BJ (cell line): ENCODE data around the gene CCDC12. TPM values are rescaled to one million over a fixed set of nuclear protein-coding genes. Genes with fewer than 3 reads are reported as not detected.

Source experiments
- CTCF ChIA-PET: fragments of 350-600 bp; formaldehyde crosslinking; extraction: SDS; loops from one replicate; lab custom pipeline; 2021; ENCODE audit warnings: antibody characterized with exemption, inconsistent platforms; lab: Yijun Ruan, JAX
- POLR2A ChIA-PET: fragments of 300-600 bp; sonication (Branson Sonifier 250); formaldehyde crosslinking; extraction: SDS; loops from one replicate; lab custom pipeline; 2021; ENCODE audit warnings: antibody characterized with exemption; lab: Charles Lee
- DNase-seq: peaks from one replicate; pipeline ENCODE4 v3.0.0-alpha.2; 2011; ENCODE audit warnings: low read depth
- H3K27me3 ChIP-seq: 2 replicates; pipeline ENCODE4 v1.6.0; 2011; ENCODE audit warnings: low read length; ENCODE audit not compliant: control insufficient read depth, insufficient read depth
- H3K36me3 ChIP-seq: 2 replicates; pipeline ENCODE4 v1.5.1; 2011; ENCODE audit warnings: low read length; ENCODE audit not compliant: control insufficient read depth, insufficient read depth
- H3K4me3 ChIP-seq: 2 replicates; pipeline ENCODE4 v1.5.1; 2011; ENCODE audit warnings: low read depth, mild to moderate bottlenecking, control low read depth, low read length
- polyA plus RNA-seq: library from polyadenylated mRNA; depleted of rRNA; stranded (reverse); fragments of >200 nt; gene quantifications from 2 replicates; pipeline ENCODE4 v1.2.3, GENCODE V29; 2011
- TF ChIP-seq, protein P1 (sequence below): IDR thresholded peaks from 2 replicates; pipeline ENCODE4 v1.5.1; 2011; ENCODE audit warnings: low read depth, mild to moderate bottlenecking, control low read depth, inconsistent platforms, low read length, moderate library complexity; ENCODE audit not compliant: insufficient read depth

CCDC12 gene
- polyA plus RNA-seq, 1 experiment = 20.8 TPM

DNA sequence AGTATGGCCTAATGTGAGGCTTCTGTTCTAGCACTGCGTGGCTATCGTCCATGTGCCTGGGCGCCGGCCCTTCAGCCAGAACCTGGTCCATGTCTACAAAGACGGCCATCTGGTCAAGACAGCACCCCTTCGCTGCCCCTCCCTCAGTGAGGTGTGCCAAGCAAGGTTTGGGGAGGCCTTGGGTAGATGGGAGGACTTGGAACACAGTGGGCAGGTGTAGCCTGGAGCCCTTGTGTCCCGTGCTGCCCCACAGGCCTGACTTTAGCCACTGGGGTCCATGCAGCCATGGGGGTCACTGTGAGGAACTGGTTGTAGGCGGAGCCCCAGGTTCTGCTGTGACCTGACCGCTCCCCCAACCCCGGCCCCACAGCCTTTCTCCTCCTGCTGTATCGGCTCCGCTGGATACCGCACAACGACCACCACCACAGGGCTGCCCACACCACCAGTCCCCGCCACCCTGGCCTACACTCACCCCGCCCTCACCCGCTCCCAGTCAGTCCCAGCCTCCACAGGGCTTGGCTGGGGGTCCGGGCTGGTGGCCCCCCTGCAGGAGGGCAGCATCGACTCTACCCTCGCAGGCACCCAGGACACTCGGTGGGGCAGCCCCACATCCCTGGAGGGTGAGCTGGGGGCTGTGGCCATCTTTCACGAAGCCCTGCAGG, 19.5 kb upstream of the CCDC12 start:
- ChIA-PET POLR2A (no interaction called here), CTCF (interaction anchor here (0.8 kb wide), 1 partner anchor 12 kb away, joined by 3 read pairs; no protein-coding TSS in a partner anchor)
- Histone ChIP-seq H3K36me3 (no peaks in the 10 kb centered on the region; the same call in 1 of the 2 replicates), H3K4me3 (no peak overlapping the region), H3K27me3 (no peaks in the 10 kb centered on the region)
- no peak for DNase-seq
- TF ChIP-seq, protein P1, sequence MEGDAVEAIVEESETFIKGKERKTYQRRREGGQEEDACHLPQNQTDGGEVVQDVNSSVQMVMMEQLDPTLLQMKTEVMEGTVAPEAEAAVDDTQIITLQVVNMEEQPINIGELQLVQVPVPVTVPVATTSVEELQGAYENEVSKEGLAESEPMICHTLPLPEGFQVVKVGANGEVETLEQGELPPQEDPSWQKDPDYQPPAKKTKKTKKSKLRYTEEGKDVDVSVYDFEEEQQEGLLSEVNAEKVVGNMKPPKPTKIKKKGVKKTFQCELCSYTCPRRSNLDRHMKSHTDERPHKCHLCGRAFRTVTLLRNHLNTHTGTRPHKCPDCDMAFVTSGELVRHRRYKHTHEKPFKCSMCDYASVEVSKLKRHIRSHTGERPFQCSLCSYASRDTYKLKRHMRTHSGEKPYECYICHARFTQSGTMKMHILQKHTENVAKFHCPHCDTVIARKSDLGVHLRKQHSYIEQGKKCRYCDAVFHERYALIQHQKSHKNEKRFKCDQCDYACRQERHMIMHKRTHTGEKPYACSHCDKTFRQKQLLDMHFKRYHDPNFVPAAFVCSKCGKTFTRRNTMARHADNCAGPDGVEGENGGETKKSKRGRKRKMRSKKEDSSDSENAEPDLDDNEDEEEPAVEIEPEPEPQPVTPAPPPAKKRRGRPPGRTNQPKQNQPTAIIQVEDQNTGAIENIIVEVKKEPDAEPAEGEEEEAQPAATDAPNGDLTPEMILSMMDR = no peak

DNA sequence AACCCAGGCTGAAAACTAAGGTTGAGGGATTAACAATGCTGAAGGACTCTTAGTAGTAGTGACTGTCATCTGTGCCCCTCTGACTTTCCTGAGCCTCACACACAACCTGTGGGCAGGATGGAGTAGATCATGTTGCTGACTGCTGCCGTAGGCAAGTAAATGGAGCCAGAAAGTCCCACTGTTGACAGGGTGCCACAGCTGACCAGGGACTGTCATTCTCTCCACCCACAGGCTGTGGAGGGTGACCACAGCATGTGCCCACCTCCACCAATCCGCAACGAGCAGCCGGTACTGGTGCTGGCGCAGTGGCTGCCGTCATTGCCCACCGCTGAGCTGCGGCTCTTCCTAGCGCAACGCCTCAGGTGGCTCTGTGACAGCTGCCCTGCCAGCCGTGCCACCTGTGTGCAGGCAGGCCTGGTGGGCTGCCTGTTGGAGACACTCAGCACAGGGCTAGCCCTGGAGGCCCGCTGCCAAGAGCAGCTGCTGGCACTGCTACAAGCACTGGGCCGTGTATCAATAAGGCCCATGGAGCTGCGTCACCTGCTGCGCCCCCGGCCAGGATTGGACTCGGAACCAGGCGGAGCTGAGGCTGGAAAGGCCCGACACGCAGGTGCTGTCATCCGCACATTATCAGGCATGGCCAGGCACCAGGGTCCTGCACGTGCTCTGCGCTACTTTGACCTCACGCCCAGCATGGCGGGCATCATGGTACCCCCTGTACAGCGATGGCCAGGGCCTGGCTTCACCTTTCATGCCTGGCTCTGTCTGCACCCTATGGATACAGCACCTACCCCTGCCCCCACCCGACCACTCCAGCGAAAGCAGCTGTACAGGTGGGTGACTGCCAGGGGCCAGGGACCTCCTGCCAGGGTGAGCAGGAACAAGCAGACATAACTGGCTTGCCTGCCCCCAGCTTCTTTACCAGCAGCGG, 18.5 kb upstream of the CCDC12 start:
- H3K4me3 ChIP-seq = no peak overlapping the region
- ChIA-PET CTCF (no interaction called here), POLR2A (no interaction called here)
- TF ChIP-seq, protein P1 = no peak
- H3K36me3 ChIP-seq = no peaks in the 10 kb centered on the region; the same call in 1 of the 2 replicates
- DNase-seq = no peak
- H3K27me3 ChIP-seq = no peaks in the 10 kb centered on the region

DNA sequence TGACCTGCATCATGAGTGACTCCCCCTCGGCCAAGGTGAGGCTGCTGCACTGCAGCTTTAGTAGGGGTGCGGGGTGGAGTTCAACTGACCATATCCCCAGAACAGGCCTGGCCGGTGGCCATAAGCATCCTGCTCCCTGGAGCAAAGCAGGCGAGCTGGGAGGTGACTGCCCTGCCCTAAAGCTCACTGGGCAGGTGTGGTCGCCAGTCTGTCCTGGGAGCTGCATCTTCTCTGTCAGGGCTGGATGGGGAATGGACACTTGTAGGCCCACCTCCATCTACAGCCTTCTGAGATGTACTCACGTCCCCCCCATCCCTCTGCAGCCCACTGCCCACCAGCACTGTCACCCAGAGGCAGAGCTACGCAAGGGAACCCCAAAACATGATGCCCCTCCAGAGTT, 17.4 kb upstream of the CCDC12 start:
- DNase-seq = no peak
- POLR2A ChIA-PET = no interaction called here
- no peaks in the 10 kb centered on the region; the same call in 1 of the 2 replicates for H3K36me3 ChIP-seq
- CTCF ChIA-PET = interaction anchor here (1.2 kb wide), 1 partner anchor 14 kb away, joined by 3 read pairs; no protein-coding TSS in a partner anchor
- H3K4me3 ChIP-seq = no peak overlapping the region
- H3K27me3 ChIP-seq = no peaks in the 10 kb centered on the region
- TF ChIP-seq, protein P1 = no peak

DNA sequence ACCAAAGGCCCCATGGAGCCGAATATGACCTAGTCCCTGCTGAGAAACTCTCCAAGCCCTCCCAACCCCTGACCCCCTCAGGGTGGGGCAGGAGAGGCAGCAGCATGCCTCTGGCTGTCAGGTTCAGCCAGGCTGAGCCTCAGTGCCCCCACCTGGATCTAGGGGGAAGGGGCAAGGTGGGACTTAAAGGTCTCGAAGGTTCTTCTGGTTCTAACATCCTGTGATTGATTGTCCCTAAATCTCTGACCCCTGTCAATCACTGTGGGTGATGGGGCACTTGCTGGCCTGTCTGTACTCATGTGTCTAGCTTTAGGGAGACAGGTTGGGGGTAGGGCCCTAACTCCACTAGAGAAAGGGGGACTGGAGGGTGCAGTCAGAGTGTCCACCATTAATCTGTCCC, 16.7 kb upstream of the CCDC12 start:
- no peaks in the 10 kb centered on the region for H3K27me3 ChIP-seq
- CTCF ChIA-PET = interaction anchor here (1.2 kb wide), 2 partner anchors 13 to 69 kb away, joined by 3 to 4 read pairs; no protein-coding TSS in a partner anchor
- H3K4me3 ChIP-seq = no peak overlapping the region
- TF ChIP-seq, protein P1 = no peak
- POLR2A ChIA-PET = interaction anchor here (1.3 kb wide), 1 partner anchor 16 kb away, joined by 3 read pairs; no protein-coding TSS in a partner anchor
- no peaks in the 10 kb centered on the region; the same call in 1 of the 2 replicates for H3K36me3 ChIP-seq
- no peak for DNase-seq

DNA sequence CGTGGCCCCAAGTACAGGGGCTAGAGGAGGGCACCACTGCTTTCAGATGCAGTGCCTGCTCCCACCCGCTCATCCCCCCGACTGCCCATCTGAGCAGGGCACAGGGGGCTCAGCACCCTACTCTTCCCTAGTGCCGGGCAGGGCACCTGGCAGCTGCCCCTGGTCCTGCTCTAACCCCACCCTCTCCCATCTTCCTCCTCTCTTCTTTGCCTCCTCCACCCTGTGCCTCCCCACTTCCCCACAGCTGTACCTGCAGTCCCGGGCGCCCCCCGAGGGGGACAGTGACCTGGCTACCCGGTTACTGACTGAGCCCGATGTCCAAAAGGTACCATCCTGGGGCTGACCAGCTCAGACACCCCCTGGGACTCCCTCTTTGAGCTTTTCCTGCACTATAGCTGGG, 15.7 kb upstream of the CCDC12 start:
- H3K36me3 ChIP-seq = no peaks in the 10 kb centered on the region; the same call in 1 of the 2 replicates
- no peak for DNase-seq
- H3K4me3 ChIP-seq = no peak overlapping the region
- ChIA-PET POLR2A (interaction anchor here (1.3 kb wide), 1 partner anchor 17 kb away, joined by 3 read pairs; no protein-coding TSS in a partner anchor), CTCF (interaction anchor here (1.2 kb wide), 1 partner anchor 68 kb away, joined by 4 read pairs; no protein-coding TSS in a partner anchor)
- TF ChIP-seq, protein P1 = no peak
- H3K27me3 ChIP-seq = no peaks in the 10 kb centered on the region
